Prostate gland (tissue), 2 donors: ENCODE results near the gene TNS1. TPM values are rescaled to one million over a fixed set of nuclear protein-coding genes. Genes with fewer than 3 reads are reported as not detected.

Source experiments
- DNase-seq: peaks from one replicate; pipeline ENCODE4 v3.0.0-alpha.2; 2019; ENCODE audit warnings: low spot score
- H3K27ac ChIP-seq, 2 donors: fragments of 200-600 bp; sonication (generic); 2 replicates each; pipeline ENCODE4 v1.5.1; 2017 to 2019
- H3K27me3 ChIP-seq: fragments of 200-600 bp; sonication (generic); replicated peaks from 2 replicates; pipeline ENCODE4 v1.5.1; 2019; ENCODE audit not compliant: insufficient read depth
- H3K36me3 ChIP-seq, 2 donors: fragments of 200-600 bp; sonication (generic); 1 replicate in 1 of 2; 2 replicates in 1 of 2; pipeline versions ENCODE4 v1.5.1 to v1.8.1; 2017 to 2019
- H3K4me1 ChIP-seq: fragments of 200-600 bp; sonication (generic); replicated peaks from 2 replicates; pipeline ENCODE4 v1.5.1; 2019
- H3K4me3 ChIP-seq, 2 donors: fragments of 200-600 bp; sonication (generic); 2 replicates each; pipeline ENCODE4 v1.5.1; 2017 to 2019
- H3K9me3 ChIP-seq: fragments of 200-600 bp; sonication (generic); 2 replicates; pipeline ENCODE4 v1.5.1; 2017
- CTCF ChIP-seq, 4 experiments: fragments of 200-600 bp in 2 of 4; fragments of 450-650 bp in 2 of 4; sonication (generic) in 2 of 4; IDR thresholded peaks; 1 replicate in 3 of 4; 2 replicates in 1 of 4; pipeline ENCODE4 v1.5.1; 2016 to 2019; ENCODE audit warnings: antibody characterized with exemption in 4 of 4, mild to moderate bottlenecking in 2 of 4, moderate library complexity in 2 of 4
- POLR2A ChIP-seq: fragments of 450-650 bp; IDR thresholded peaks from one replicate; pipeline ENCODE4 v1.6.1; 2016; ENCODE audit warnings: antibody characterized with exemption, mild to moderate bottlenecking
- POLR2AphosphoS5 ChIP-seq: sonication (generic); formaldehyde crosslinking; IDR thresholded peaks from one replicate; pipeline ENCODE4 v1.6.1; 2017; ENCODE audit warnings: antibody characterized with exemption
- WGBS: methylation state at CpG from one replicate; pipeline ENCODE4 v1.1.5; 2018; 5-methylcytosine and 5-hydroxymethylcytosine counted together
- intact Hi-C: fragments of 100-400 bp; cut with DNase I; formaldehyde crosslinking; loops from one replicate; pipeline ENCODE4 v1.14.2; 2022
- total RNA-seq, 2 donors: library from RNA; depleted of rRNA; stranded (reverse); fragments of >200 nt; gene quantifications; one replicate each; pipeline ENCODE4 v1.1.0, GENCODE V29; 2016

The TNS1 gene
- total RNA-seq, 2 donors from 2014 or later = 238 to 659 TPM

DNA sequence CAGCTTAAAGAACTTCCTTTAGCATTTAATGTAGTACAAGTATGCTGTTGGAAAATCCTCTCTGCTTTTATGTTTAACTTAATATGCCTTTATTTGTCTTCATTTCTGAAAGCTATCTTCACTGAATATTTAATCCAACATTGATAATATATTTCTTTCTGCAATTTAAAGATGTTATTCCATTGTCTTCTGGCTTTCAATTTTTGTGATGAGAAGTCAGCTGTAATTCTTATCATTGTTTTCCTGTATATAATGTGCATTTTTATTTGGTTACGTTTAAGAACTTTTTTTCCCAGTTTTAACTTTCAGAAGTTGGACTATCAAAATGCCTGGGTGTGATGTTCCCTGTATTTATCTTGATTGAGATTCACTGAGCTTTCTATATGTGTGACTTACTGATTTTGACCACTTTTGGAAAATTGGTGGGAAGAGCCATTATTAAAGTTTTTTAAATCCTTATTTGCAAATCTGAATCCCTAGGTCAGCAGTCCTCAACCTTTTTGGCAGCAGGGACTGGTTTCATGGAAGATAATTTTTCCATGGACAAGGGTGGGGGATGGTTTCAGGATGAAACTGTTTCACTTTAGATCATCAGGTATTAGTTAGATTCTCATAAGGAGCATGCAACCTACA is 241.0 kb downstream of the TNS1 start:
- Histone ChIP-seq H3K4me3 (no peak overlapping the region), H3K4me1 (no peaks in the 10 kb centered on the region), H3K27me3 (no peaks in the 10 kb centered on the region), H3K27ac (no peak overlapping the region), H3K36me3 (no peaks in the 10 kb centered on the region), H3K9me3 (no peaks in the 10 kb centered on the region)
- WGBS = 91% methylated on average over 1 of the region's 1 CpG
- TF ChIP-seq CTCF (IDR thresholded peaks at IDR 0.05) (no peak), POLR2A (no peak)
- no peak for DNase-seq
- intact Hi-C loops = no loop called here

DNA sequence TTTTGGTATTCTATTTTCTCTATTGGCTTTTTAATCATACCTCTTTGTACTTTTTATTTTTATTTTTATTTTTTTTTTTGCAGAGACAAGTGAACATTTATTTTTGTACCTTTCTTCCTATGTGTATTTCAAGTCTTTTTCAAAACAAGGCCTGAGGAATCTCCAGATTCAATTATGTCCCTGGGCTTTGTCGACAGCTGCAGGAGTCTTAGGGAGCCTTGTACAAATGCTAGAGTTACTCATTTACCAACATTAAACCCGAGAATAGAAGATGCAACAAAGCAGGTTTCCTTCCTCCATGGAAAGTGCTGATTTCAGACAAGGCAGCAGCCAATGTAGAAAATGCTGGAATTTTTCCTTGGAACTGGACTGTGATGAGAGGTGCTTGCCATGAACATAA is 242.8 kb downstream of the TNS1 start:
- intact Hi-C loops = loop anchor here (5.0 kb wide), 3 partner anchors 48 to 1078 kb away; partner anchors contain the start of gene IGFBP5
- Histone ChIP-seq H3K36me3 (no peaks in the 10 kb centered on the region), H3K27ac (no peak overlapping the region), H3K9me3 (no peaks in the 10 kb centered on the region), H3K27me3 (no peaks in the 10 kb centered on the region), H3K4me3 (no peak overlapping the region), H3K4me1 (no peaks in the 10 kb centered on the region)
- TF ChIP-seq POLR2A (no peak), POLR2AphosphoS5 (no peak), CTCF (IDR thresholded peaks at IDR 0.05) (no peak)
- WGBS = 65% methylated on average over 2 of the region's 2 CpGs
- no peak for DNase-seq

GRCh38 chr2:217757108-217757463 is 245.7 kb downstream of the TNS1 start:
- Histone ChIP-seq H3K4me1 (no peaks in the 10 kb centered on the region), H3K9me3 (no peaks in the 10 kb centered on the region), H3K27ac (no peak overlapping the region), H3K27me3 (no peaks in the 10 kb centered on the region), H3K36me3 (no peaks in the 10 kb centered on the region), H3K4me3 (no peak overlapping the region)
- TF ChIP-seq CTCF (IDR thresholded peaks at IDR 0.05) (no peak), POLR2A (no peak), POLR2AphosphoS5 (no peak)
- DNase-seq = no peak
- 70% methylated on average over 2 of the region's 2 CpGs for WGBS
- intact Hi-C loops = loop anchor here (5.0 kb wide), 3 partner anchors 45 to 1075 kb away; partner anchors contain the start of gene IGFBP5

GRCh38 chr2:217756375-217757107 is 246.3 kb downstream of the TNS1 start:
- Histone ChIP-seq H3K27ac (no peak overlapping the region), H3K4me3 (no peak overlapping the region), H3K27me3 (no peaks in the 10 kb centered on the region), H3K9me3 (no peaks in the 10 kb centered on the region), H3K4me1 (no peaks in the 10 kb centered on the region), H3K36me3 (no peaks in the 10 kb centered on the region)
- 12% methylated on average over 30 of the region's 34 CpGs for WGBS
- intact Hi-C loops = loop anchor here (5.0 kb wide), 3 partner anchors 44 to 1074 kb away; partner anchors contain the start of gene IGFBP5
- peak; percentile 38 for DNase-seq
- TF ChIP-seq CTCF (IDR thresholded peaks at IDR 0.05) (peak; percentile 58 to 77 (median 69)), POLR2AphosphoS5 (no peak)
